ENCODE data around the gene HAGHL.

Gene HAGHL

GRCh38 chr16:776824-777223 is 49.9 kb downstream of the HAGHL start:
- DNase-seq, result no peak

GRCh38 chr16:777826-778225 is 50.9 kb downstream of the HAGHL start:
- DNase-seq, result no peak

- no peak for DNase-seq
Observed at GRCh38 chr16:778447-778846, 51.5 kb downstream of the HAGHL start.

GRCh38 chr16:778909-779527 is 52.1 kb downstream of the HAGHL start:
- DNase-seq, result no peak
